ENCODE results near the gene AKAP12.
"Not testable (repeated sequence)": the region's sequence is repeated elsewhere in the genome, so short reads cannot be mapped to it uniquely, and the experiment has no call there.

Gene AKAP12

GRCh38 chr6:151285122-151285521 lies 45.4 kb downstream of the AKAP12 start:
- no peak for DNase-seq

DNA sequence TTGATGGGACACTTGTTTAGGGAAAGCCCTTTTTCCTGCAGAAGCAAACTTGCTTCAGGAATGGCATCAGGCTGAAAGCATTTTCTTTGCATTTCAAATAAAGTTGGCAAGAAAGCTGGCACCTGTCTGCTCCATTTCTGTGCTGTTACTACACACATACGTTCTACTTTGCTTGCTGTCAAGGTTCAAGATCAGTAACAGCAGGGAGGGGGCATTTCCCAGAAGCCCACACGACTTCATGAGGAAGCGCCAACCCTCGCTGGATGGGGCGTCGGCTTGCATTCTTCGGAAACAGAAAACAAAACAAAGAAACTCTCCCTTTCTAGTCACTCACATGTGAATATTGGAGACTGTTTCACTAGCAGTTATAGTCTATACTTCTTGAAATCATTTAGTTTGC lies 46.4 kb downstream of the AKAP12 start:
- DNase-seq, result no peak

GRCh38 chr6:151288712-151289398 lies 49.1 kb downstream of the AKAP12 start:
- no peak for DNase-seq

GRCh38 chr6:151289399-151290007 lies 49.7 kb downstream of the AKAP12 start:
- peak; percentile 39 for DNase-seq

DNA sequence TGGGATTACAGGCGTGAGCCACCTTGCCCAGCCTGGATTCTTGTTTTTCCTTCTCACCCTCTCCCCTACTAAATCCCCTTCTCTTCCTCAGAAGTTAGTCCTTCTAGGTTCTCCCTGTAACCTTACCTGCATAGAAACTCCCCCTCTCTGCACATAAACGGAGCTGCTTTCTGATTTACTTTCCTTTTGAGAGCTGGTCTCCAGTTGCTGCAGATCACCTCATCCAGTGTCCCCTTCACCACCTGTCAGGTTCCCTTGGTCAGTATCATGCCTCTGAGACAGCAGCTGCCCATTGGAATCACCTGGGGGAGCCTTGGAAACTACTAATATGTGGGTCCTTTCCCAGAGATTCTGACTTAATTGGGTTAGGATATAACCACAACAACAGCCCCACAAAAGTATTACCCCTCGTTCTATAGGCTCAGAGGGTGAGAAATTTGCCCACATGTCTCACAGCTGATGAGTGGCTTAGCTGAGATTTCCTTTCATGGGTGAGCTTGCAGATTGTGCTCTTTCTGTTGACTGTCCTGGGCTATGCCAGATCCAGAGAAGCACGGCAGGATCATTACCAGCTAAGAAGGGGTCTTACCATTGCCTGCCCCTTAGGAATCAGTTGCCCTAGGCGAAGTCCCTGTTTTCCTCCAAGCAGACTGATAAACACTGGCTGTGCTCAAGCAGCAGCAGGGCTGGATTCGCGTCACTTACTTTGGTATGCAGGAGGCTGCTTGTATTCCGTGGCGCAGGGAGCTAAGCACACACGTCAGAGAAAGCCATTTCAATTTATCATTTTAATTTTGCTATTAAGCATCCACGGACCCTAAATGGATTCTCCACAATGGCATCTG lies 51.3 kb downstream of the AKAP12 start:
- DNase-seq, result no peak

DNA sequence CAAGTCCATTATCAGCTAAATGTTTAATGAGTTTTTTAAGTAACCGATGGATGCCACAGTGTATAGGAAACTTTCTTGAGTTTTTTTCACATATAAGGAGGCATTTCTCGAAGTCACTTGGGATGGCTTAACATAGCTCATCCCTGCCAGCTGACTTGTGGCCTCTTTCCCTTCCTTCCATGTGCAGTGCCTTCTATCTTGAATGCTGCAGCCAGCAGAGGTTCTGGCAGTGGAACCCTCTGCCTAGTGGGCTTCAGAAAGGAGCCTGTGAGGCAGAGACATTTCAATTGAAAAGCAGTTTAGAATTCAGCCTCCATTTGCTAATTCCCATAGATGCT lies 51.9 kb downstream of the AKAP12 start:
- DNase-seq, result no peak

GRCh38 chr6:151292974-151293687 lies 53.4 kb downstream of the AKAP12 start:
- peak; percentile 3 for DNase-seq

GRCh38 chr6:151293688-151294016 lies 53.9 kb downstream of the AKAP12 start:
- DNase-seq, result no peak

GRCh38 chr6:151294561-151295101 lies 54.9 kb downstream of the AKAP12 start:
- no peak for DNase-seq

DNA sequence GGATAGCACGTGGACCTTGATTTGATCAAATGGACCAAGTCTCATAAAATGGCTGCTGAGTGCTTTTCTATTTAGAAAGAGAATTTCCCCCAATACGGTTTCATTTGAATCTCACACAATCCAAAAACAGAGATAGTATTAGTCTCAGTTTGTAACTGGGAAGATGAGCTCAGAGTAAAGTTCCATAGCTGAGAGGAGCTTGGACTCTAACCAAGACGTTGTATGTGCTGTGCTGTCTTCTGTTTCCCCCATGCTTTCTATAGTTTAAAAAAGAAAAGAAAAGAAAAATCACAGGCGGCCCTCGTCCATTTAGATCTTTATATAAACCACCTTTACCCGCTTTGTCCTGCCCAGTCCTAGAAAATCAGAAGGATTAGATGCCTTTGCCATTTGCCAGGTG lies 58.1 kb downstream of the AKAP12 start:
- DNase-seq, result no peak

- no peak for DNase-seq
Measured at GRCh38 chr6:151299011-151299410, 59.2 kb downstream of the AKAP12 start.

DNA sequence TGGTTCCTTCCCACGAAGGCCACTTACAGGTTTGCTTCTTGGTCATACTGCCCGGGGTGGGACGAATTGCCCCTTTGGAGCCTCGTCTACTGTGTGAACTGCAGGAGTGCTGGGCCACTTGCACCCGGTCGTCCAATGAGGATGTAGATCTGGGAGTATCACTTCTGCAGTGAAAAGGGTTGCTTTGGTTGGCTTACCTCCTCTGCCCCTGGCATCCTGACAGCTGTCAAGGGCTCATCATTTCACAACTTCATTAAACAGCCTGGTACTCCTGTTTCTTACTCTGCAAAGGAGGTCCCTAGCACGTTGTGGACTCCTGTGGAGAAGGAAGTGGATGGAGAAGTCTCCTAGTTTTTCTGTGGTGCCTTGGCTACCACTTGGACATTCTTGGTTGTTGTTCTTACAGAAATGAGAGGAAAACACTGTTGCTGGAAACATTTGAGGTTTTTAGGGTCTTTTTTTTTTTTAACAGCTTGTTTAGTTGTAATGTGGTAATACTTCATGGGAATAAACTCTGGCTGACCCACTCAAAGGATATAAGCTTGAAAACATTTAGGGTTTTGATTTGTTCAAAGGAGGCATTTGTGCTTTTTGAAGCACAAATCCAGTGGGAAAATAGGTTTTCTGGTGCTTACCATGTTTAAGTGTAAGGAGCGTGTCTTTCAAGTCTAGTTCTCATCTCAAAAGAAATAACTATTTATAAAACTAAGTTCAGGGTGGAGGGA lies 60.7 kb downstream of the AKAP12 start:
- DNase-seq, result no peak

DNA sequence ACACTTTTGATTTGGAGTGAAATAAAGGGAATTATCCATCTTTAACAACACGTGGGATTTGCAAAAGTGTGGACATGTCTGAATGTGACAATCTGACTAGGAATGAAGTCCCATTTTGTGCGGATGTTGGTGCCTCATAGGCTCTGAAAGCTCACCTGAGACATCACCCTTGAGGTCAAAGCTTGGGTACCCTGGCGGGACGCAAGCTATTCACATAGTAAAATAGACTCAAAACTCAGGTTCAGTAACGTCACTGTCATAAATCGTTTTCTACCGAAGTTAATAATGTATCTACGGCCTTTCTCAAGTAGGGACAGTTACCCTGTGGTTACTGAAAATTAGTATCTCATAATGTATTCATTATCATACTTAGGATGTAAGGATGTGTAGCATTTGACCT lies 61.8 kb downstream of the AKAP12 start:
- no peak for DNase-seq

GRCh38 chr6:151303231-151303630 lies 63.5 kb downstream of the AKAP12 start:
- no peak for DNase-seq

DNA sequence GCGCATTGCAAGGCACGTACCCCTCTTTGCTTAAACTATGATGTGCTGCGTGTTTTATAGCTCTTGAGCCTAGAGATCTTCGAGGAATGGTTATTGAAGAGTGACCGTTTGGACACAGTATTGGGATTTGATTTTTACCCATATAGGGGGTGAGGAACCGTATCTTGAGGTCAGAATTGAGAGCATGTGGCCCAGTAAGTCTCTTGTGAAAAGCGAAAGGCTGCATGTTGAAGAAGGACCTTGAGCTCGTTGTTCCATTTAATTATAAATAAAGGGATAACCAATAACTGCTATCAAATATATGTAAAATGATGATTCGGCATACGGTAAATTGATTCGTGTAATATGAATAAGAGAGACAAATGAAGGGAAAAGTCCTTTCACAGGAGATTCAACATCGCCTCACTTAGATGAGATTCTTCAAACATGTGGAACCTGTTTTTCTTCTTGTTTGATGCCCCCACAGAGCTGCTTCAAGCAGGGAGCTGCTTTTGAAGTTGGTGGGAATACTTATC lies 66.6 kb downstream of the AKAP12 start:
- no peak for DNase-seq

DNA sequence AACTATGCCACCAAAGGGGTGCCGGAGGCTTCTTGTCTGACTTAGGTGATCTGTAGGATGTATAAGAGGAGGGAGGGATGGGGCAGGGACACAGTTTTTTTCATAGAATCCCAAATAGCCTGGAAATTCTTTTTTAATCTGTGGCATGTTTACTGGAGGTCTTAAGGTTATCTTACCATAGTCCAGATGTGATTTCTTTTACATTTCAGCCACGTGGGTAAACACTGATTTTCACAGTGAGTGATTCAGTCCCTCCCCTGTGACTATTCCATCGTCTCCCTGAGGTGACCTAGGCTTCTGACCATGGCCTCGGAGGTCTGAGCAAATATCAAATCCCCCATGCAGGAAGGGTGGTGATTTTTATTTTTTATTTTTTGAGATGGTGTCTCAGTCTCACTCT lies 67.7 kb downstream of the AKAP12 start:
- DNase-seq, result no peak

GRCh38 chr6:151309619-151310018 lies 69.9 kb downstream of the AKAP12 start:
- no peak for DNase-seq

DNA sequence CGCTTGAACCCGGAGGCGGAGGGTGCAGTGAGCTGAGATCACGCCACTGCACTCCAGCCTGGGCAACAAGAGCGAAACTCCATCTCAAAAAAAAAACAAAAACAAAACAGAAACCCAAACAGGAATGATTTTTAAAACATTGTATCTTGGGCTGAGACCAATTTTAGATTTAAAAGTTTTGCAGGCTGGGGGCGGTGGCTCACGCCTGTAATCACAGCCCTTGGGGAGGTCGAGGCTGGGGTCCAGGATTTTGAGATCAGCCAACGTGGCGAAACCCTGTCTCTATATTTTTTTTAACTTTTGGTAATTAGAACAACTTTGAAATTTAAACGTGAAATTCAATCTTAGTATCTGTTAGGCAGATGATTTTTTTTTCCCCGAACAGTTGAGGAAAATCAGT lies 70.5 kb downstream of the AKAP12 start:
- DNase-seq, result no peak

GRCh38 chr6:151310852-151311767 lies 71.3 kb downstream of the AKAP12 start:
- no peak for DNase-seq

- no peak for DNase-seq
Measured at GRCh38 chr6:151313066-151313491, 73.3 kb downstream of the AKAP12 start.

- DNase-seq, result not testable (repeated sequence)
Measured at GRCh38 chr6:151315661-151316060, 75.9 kb downstream of the AKAP12 start.

All from hematopoietic multipotent progenitor cell treated with erythropoietin and hydrocortisone succinate and interleukin-3 and kit ligand, for 8 days (in vitro differentiated cells).